Lung (tissue), 12 donors: ENCODE data around the gene ARHGEF25. TPM values are rescaled to one million over a fixed set of nuclear protein-coding genes. Genes with fewer than 3 reads are reported as not detected.

Experiments used
- ATAC-seq: fragments of 200-7000 bp; cut with Tn5 transposase; one replicate; pipeline ENCODE4 v1.9.1; 2020; ENCODE audit warnings: moderate number of reproducible peaks; ENCODE audit not compliant: insufficient read depth, low FRiP score
- DNase-seq, 3 donors: peaks; one replicate each; pipeline ENCODE4 v3.0.0-alpha.2; 2013 to 2017
- H3K27ac ChIP-seq, 2 donors: one replicate each; pipeline ENCODE4 v1.5.1; 2013; ENCODE audit warnings: mild to moderate bottlenecking in 2 of 2, moderate library complexity in 2 of 2, control low read depth in 1 of 2, inconsistent platforms in 1 of 2, low read depth in 1 of 2, low read length in 1 of 2
- H3K27me3 ChIP-seq, 3 donors: one replicate each; pipeline ENCODE4 v1.5.1; 2013; ENCODE audit warnings: low read length in 2 of 3; ENCODE audit not compliant: control insufficient read depth in 3 of 3, insufficient read depth in 3 of 3
- H3K36me3 ChIP-seq, 4 donors: one replicate each; pipeline ENCODE4 v1.5.1; 2013; ENCODE audit warnings: low read length in 4 of 4, mild to moderate bottlenecking in 1 of 4, moderate library complexity in 1 of 4; ENCODE audit not compliant: control insufficient read depth in 4 of 4, insufficient read depth in 4 of 4
- H3K4me1 ChIP-seq, 5 donors: one replicate each; pipeline ENCODE4 v1.5.1; 2013; ENCODE audit warnings: low read length in 5 of 5, mild to moderate bottlenecking in 2 of 5, moderate library complexity in 1 of 5; ENCODE audit not compliant: control insufficient read depth in 5 of 5, insufficient read depth in 5 of 5
- H3K4me3 ChIP-seq: one replicate; pipeline ENCODE4 v1.5.1; 2013; ENCODE audit warnings: mild to moderate bottlenecking, control low read depth, moderate library complexity
- H3K9ac ChIP-seq, 2 donors: one replicate each; pipeline ENCODE4 v1.5.1; 2013; ENCODE audit warnings: low read length in 2 of 2, control low read depth in 1 of 2; ENCODE audit not compliant: insufficient read depth in 1 of 2
- H3K9me3 ChIP-seq, 4 donors: one replicate each; pipeline ENCODE4 v1.5.1; 2013; ENCODE audit warnings: low read length in 3 of 4, mild to moderate bottlenecking in 1 of 4, moderate library complexity in 1 of 4; ENCODE audit not compliant: control insufficient read depth in 4 of 4, insufficient read depth in 3 of 4
- CTCF ChIP-seq: IDR thresholded peaks from 2 replicates; pipeline ENCODE4 v1.5.1; 2012; ENCODE audit warnings: mild to moderate bottlenecking; ENCODE audit errors: control extremely low read depth, extremely low read depth
- WGBS, 2 donors: extraction: QIAGEN DNeasy Blood & Tissue Kit; methylation state at CpG; one replicate each; pipeline ENCODE4 v1.1.7; 2013; 5-methylcytosine and 5-hydroxymethylcytosine counted together
- polyA plus RNA-seq, 2 donors: library from polyadenylated mRNA; stranded (reverse); fragments of 200-250 nt; gene quantifications; one replicate each; pipeline ENCODE4 v1.2.1, GENCODE V29; 2013
- total RNA-seq, 2 donors: library from RNA; depleted of rRNA in 1 of 2; stranded (reverse); fragments of >200 nt in 1 of 2; gene quantifications; one replicate each; pipeline ENCODE4 v1.2.1, GENCODE V29; 2014 to 2021
- donor health status: control.
- donor health status: control.
- donor health status: Bipolar disorder and iron deficiency.
- donor health status: healthy.
- donor health status: DM: yes; HTN: yes; CAD: no.

The ARHGEF25 gene
- total and polyA plus RNA-seq, 4 donors: 7.8 to 23.0 (median 11.3) TPM

- no peak overlapping the region for H3K9ac ChIP-seq
- H3K9me3 ChIP-seq: no peaks in the 10 kb centered on the region
- no peaks in the 10 kb centered on the region for H3K4me1 ChIP-seq
- ATAC-seq: no peak
- DNase-seq: no peak
- H3K27me3 ChIP-seq: no peaks in the 10 kb centered on the region
- H3K27ac ChIP-seq: no peak overlapping the region
- H3K4me3 ChIP-seq: no peak overlapping the region
- H3K36me3 ChIP-seq: no peaks in the 10 kb centered on the region
- WGBS, 2 donors: 89 to 90% methylated on average over 10 of the region's 10 CpGs
- TF ChIP-seq CTCF: no peak
Observed at GRCh38 chr12:57574795-57575194, 36.4 kb upstream of the ARHGEF25 start.

DNA sequence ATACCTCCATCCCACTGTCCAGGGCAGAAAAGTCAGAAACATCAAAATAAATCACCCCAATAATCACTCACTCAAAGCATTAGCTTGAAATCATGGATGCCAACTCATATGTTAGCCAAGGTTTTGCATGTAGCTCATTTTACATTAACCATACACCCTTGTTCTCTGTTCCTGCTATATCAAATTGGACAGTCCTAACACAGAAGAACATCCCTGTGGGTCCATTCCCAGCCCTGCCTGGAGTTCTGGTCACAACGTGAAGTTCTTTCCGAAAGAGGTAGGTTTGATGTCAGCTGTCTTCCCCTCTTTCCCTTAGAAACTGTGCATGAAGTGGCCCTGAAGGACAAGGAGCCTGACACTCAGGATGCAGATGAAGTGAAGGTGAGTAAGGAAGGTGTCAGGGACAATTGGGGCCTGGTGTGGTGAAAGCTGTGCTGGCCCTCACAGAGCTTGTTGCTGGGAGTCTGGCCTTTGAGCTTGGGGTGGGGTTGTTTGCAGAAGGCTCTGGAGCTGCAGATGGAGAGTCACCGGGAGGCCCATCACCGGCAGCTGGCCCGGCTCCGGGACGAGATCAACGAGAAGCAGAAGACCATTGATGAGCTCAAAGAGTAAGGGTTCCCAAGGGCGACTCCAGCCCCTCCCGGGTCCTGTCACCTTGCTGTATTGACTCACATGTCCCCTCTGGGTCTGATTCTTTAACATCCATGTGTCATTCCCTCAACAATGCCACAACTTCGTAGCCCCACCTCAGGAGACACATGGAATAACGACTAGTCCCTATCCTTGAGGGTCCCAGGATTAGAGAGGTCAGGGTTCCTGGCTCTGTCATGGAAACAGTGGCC is 35.2 kb upstream of the ARHGEF25 start:
- H3K36me3 ChIP-seq: no peaks in the 10 kb centered on the region
- no peak overlapping the region for H3K9ac ChIP-seq
- no peak for ATAC-seq
- no peak overlapping the region for H3K27ac ChIP-seq
- no peak for TF ChIP-seq CTCF
- 86 to 90% methylated on average over 12 of the region's 12 CpGs for WGBS, 2 donors
- no peak for DNase-seq
- no peaks in the 10 kb centered on the region for H3K9me3 ChIP-seq
- H3K27me3 ChIP-seq: no peaks in the 10 kb centered on the region
- no peaks in the 10 kb centered on the region for H3K4me1 ChIP-seq
- no peak overlapping the region for H3K4me3 ChIP-seq

- no peaks in the 10 kb centered on the region for H3K36me3 ChIP-seq
- H3K9ac ChIP-seq: no peak overlapping the region
- 78 to 94% methylated on average over 9 of the region's 9 CpGs for WGBS, 2 donors
- H3K9me3 ChIP-seq: no peaks in the 10 kb centered on the region
- no peak overlapping the region for H3K27ac ChIP-seq
- DNase-seq (no peak), ATAC-seq (no peak)
- H3K27me3 ChIP-seq: no peaks in the 10 kb centered on the region
- no peak overlapping the region for H3K4me3 ChIP-seq
- no peak for TF ChIP-seq CTCF
- no peaks in the 10 kb centered on the region for H3K4me1 ChIP-seq
Observed at GRCh38 chr12:57576613-57577160, 34.5 kb upstream of the ARHGEF25 start.
